Activated CD4-positive, alpha-beta T cell treated with anti-CD3 and anti-CD28 coated beads, Interleukin-2, amount 10 ng/mL, durations not matched to agents 24 days and 14 days (primary cell): ENCODE data around the gene PSMD7. TPM values are rescaled to one million over a fixed set of nuclear protein-coding genes. Genes with fewer than 3 reads are reported as not detected.
"Not testable (repeated sequence)": the region's sequence is repeated elsewhere in the genome, so short reads cannot be mapped to it uniquely, and the experiment has no call there.

ENCODE experiments used
- DNase-seq: peaks from one replicate; pipeline ENCODE4 v3.0.0; 2022
- H3K27ac Mint-ChIP-seq: one replicate; pipeline ENCODE4 v1.8.0; 2022; ENCODE audit warnings: mild to moderate bottlenecking, mixed read lengths
- H3K27me3 Mint-ChIP-seq: one replicate; pipeline ENCODE4 v1.8.0; 2022; ENCODE audit warnings: mixed read lengths
- H3K36me3 Mint-ChIP-seq: one replicate; pipeline ENCODE4 v1.8.0; 2022; ENCODE audit warnings: low read depth, mild to moderate bottlenecking, mixed read lengths
- H3K4me1 Mint-ChIP-seq: one replicate; pipeline ENCODE4 v1.8.0; 2021; ENCODE audit warnings: mixed read lengths
- H3K4me3 Mint-ChIP-seq: one replicate; pipeline ENCODE4 v1.8.0; 2022; ENCODE audit warnings: mild to moderate bottlenecking, moderate library complexity, mixed read lengths
- H3K9me3 Mint-ChIP-seq: one replicate; pipeline ENCODE4 v1.8.0; 2021; ENCODE audit warnings: mixed read lengths
- intact Hi-C: fragments of 100-400 bp; cut with micrococcal nuclease; formaldehyde crosslinking; loops from one replicate; pipeline ENCODE4 v1.15.1; 2023
- total RNA-seq: library from RNA; stranded (reverse); gene quantifications from 2 replicates; pipeline ENCODE4 v1.2.3, GENCODE V29; 2022

The PSMD7 gene
- total RNA-seq, 1 donor from 2014 or later, result 174 TPM

DNA sequence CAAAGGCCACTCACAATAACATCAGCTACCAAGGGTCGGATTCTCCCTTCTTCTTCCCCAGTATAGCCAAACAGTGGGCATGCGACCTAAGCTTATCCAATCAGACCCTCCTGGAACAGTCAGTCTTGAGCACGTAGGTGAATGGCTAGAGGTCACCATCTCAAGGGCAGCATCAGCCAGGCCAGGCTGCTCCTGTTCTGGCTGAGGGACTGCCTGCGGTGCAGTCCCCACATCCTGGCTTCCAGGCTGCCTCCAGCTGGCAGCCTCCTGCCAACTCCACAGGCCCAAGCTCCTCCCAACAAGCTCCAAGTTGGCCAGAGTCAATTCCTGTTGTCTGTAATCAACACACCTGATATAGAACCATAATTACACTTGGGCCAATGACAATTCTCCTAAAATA lies 56.4 kb downstream of the PSMD7 start:
- intact Hi-C loops, H3K27me3 Mint-ChIP-seq, DNase-seq, H3K27ac Mint-ChIP-seq, H3K9me3 Mint-ChIP-seq, H3K4me3 Mint-ChIP-seq, H3K4me1 Mint-ChIP-seq: not testable (repeated sequence)
- H3K36me3 Mint-ChIP-seq, result peaks cover 28% of the 10 kb centered on the region

Other genes with a start within 250 kb of the PSMD7 start
- 1.1 and 1.8 TPM in 2 replicates for gene NPIPB15, start 79.5 kb downstream of the PSMD7 start, total RNA-seq
- gene CLEC18B, start 124.7 kb downstream of the PSMD7 start, total RNA-seq, result 0.21 and 0.42 TPM in 2 replicates